ENCODE results near the gene SAMD10.

GRCh38 chr20:64000906-64001305 is 21.5 kb upstream of the SAMD10 start:
- no peak for TF ChIP-seq CTCF (IDR thresholded peaks at IDR 0.05; ENCODE audit: poor library complexity)
- TF ChIP-seq EZH2 (IDR thresholded peaks at IDR 0.05; ENCODE audit: borderline replicate concordance) = no peak

Measured in hepatocyte (in vitro differentiated cells).